Right lobe of liver (tissue), 6 donors: ENCODE results near the gene PXT1. TPM values are rescaled to one million over a fixed set of nuclear protein-coding genes. Genes with fewer than 3 reads are reported as not detected.

Experiments
- ATAC-seq, 4 donors: fragments of 200-7000 bp; cut with Tn5 transposase; one replicate each; pipeline ENCODE4 v1.9.1; 2020; ENCODE audit warnings: mild to moderate bottlenecking in 4 of 4, moderate library complexity in 4 of 4
- DNase-seq, 3 donors: peaks; one replicate each; pipeline ENCODE4 v3.0.0-alpha.2; 2020
- H3K27ac ChIP-seq, 3 donors: fragments of 200-600 bp; one replicate each; pipeline ENCODE4 v1.8.0; 2022
- H3K27me3 ChIP-seq, 2 donors: fragments of 200-600 bp; one replicate each; pipeline ENCODE4 v1.8.0; 2022
- H3K36me3 ChIP-seq, 4 donors: fragments of 200-600 bp; sonication (generic) in 1 of 4; one replicate each; pipeline versions ENCODE4 v1.5.1 to v1.8.0; 2017 to 2022; ENCODE audit warnings: control low read depth in 1 of 4
- H3K4me1 ChIP-seq, 4 donors: fragments of 200-600 bp; sonication (generic) in 1 of 4; one replicate each; pipeline versions ENCODE4 v1.5.1 to v1.8.0; 2017 to 2022; ENCODE audit warnings: control low read depth in 1 of 4
- H3K4me3 ChIP-seq, 3 donors: fragments of 200-600 bp; one replicate each; pipeline ENCODE4 v1.8.0; 2022
- H3K9me3 ChIP-seq, 4 donors: fragments of 200-600 bp; sonication (generic) in 1 of 4; one replicate each; pipeline versions ENCODE4 v1.5.1 to v1.8.0; 2017 to 2022; ENCODE audit warnings: control low read depth in 1 of 4
- CTCF ChIP-seq, 4 donors: fragments of 200-600 bp in 3 of 4; fragments of 450-650 bp in 1 of 4; IDR thresholded peaks; one replicate each; pipeline versions ENCODE4 v1.5.1 to v1.8.0; 2016 to 2022; ENCODE audit warnings: antibody characterized with exemption in 4 of 4, mild to moderate bottlenecking in 2 of 4
- POLR2A ChIP-seq: fragments of 450-650 bp; IDR thresholded peaks from one replicate; pipeline ENCODE4 v1.6.1; 2017; ENCODE audit warnings: antibody characterized with exemption, mild to moderate bottlenecking
- WGBS: methylation state at CpG from one replicate; pipeline ENCODE4 v1.1.6; 2018; ENCODE audit warnings: low coverage, low lambda C conversion rate; ENCODE audit not compliant: insufficient coverage; ENCODE audit errors: missing lambda C conversion rate; 5-methylcytosine and 5-hydroxymethylcytosine counted together
- intact Hi-C, 2 donors: fragments of 100-400 bp; cut with DNase I; formaldehyde crosslinking; loops; one replicate each; pipeline versions ENCODE4 v1.11.2 to v1.14.1; 2022
- total RNA-seq, 6 experiments: library from RNA; depleted of rRNA in 2 of 6; stranded (reverse); fragments of >200 nt in 2 of 6; fragmentation: NEBNext Ultra II Directional in 3 of 6; extraction: Animal tissue kit (Norgen Biotek cat#: 25700) in 3 of 6; gene quantifications; one replicate each; pipeline versions ENCODE4 v1.1.0 to v1.2.4, GENCODE V29; 2016 to 2023
- donor health status: DM: no; HTN: yes; CAD: no.
- donor health status: DM: no; HTN: no; CAD: no.
- donor health status: DM: no; HTN: no; CAD: no.
- donor health status: DM: no; HTN: yes; CAD: no.
- donor health status: DM: no; HTN: yes; CAD: no.

The PXT1 gene
- total RNA-seq, 6 experiments from 2014 or later: 0.11 TPM; not detected in 5

GRCh38 chr6:36381502-36382389 lies 60.9 kb downstream of the PXT1 start:
- Histone ChIP-seq H3K36me3 (no peaks in the 10 kb centered on the region), H3K27ac (no peak overlapping the region), H3K4me1 (peaks cover 0 to 19% (median 4%) of the 10 kb centered on the region in 4 donors), H3K9me3 (no peaks in the 10 kb centered on the region), H3K27me3 (no peaks in the 10 kb centered on the region), H3K4me3 (no peak overlapping the region)
- DNase-seq (no peak), ATAC-seq (no peak)
- intact Hi-C loops: no loop called here
- TF ChIP-seq CTCF (IDR thresholded peaks at IDR 0.05) (no peak), POLR2A (no peak)
- WGBS: 79% methylated on average over 9 of the region's 9 CpGs

GRCh38 chr6:36380166-36380565 lies 62.5 kb downstream of the PXT1 start:
- Histone ChIP-seq H3K36me3 (no peaks in the 10 kb centered on the region), H3K9me3 (no peaks in the 10 kb centered on the region), H3K4me1 (peaks cover 0 to 21% (median 4%) of the 10 kb centered on the region in 4 donors), H3K4me3 (no peak overlapping the region), H3K27ac (no peak overlapping the region), H3K27me3 (no peaks in the 10 kb centered on the region)
- TF ChIP-seq CTCF (IDR thresholded peaks at IDR 0.05) (no peak), POLR2A (no peak)
- DNase-seq (no peak), ATAC-seq (no peak)
- no CpG with 5 or more reads among the region's 4 CpGs for WGBS
- intact Hi-C loops: no loop called here

- intact Hi-C loops: no loop called here
- no peak for ATAC-seq
- no peaks in the 10 kb centered on the region for H3K9me3 ChIP-seq
- H3K36me3 ChIP-seq: no peaks in the 10 kb centered on the region
- no peak overlapping the region for H3K27ac ChIP-seq
- DNase-seq: peak in 1 of 3 donors; percentile 15
- WGBS: 92% methylated on average over 8 of the region's 10 CpGs
- no peaks in the 10 kb centered on the region for H3K27me3 ChIP-seq
- H3K4me1 ChIP-seq: peaks cover 0 to 21% (median 4%) of the 10 kb centered on the region in 4 donors
- no peak overlapping the region for H3K4me3 ChIP-seq
- no peak for TF ChIP-seq CTCF (IDR thresholded peaks at IDR 0.05)
- TF ChIP-seq POLR2A: no peak
Observed at GRCh38 chr6:36378936-36379335, 63.7 kb downstream of the PXT1 start.

GRCh38 chr6:36378243-36378920 lies 64.3 kb downstream of the PXT1 start:
- DNase-seq (peak in 1 of 3 donors; percentile 29), ATAC-seq (peak; percentile 28 to 67 (median 62))
- Histone ChIP-seq H3K36me3 (no peaks in the 10 kb centered on the region), H3K4me1 (peaks cover 0 to 21% (median 4%) of the 10 kb centered on the region in 4 donors), H3K9me3 (no peaks in the 10 kb centered on the region), H3K27me3 (no peaks in the 10 kb centered on the region), H3K4me3 (no peak overlapping the region), H3K27ac (no peak overlapping the region)
- 40% methylated on average over 4 of the region's 4 CpGs for WGBS
- intact Hi-C loops: no loop called here
- no peak for TF ChIP-seq POLR2A
- TF ChIP-seq CTCF (IDR thresholded peaks at IDR 0.05): no peak
